Osteoblast (primary cell): Measurements from ENCODE around the gene SORCS2. TPM values are rescaled to one million over a fixed set of nuclear protein-coding genes. Genes with fewer than 3 reads are reported as not detected.

Source experiments
- DNase-seq: peaks from one replicate; pipeline ENCODE4 v3.0.0; 2011; ENCODE audit warnings: low spot score, mixed read lengths; ENCODE audit not compliant: insufficient read length; ENCODE audit errors: missing footprints
- H2AFZ ChIP-seq: 2 replicates; pipeline ENCODE4 v1.6.0; 2011; ENCODE audit warnings: mild to moderate bottlenecking, low read length
- H3K27ac ChIP-seq: 2 replicates; pipeline ENCODE4 v1.5.1; 2011; ENCODE audit warnings: mild to moderate bottlenecking, low read depth, low read length, moderate library complexity
- H3K27me3 ChIP-seq: 2 replicates; pipeline ENCODE4 v1.6.0; 2012; ENCODE audit warnings: mild to moderate bottlenecking, control low read depth, inconsistent platforms, low read length, moderate library complexity; ENCODE audit not compliant: insufficient read depth
- H3K36me3 ChIP-seq: 2 replicates; pipeline ENCODE4 v1.5.1; 2011; ENCODE audit warnings: mild to moderate bottlenecking, low read length, control low read depth, moderate library complexity; ENCODE audit not compliant: insufficient read depth
- H3K4me1 ChIP-seq: 2 replicates; pipeline ENCODE4 v1.5.1; 2011; ENCODE audit warnings: mild to moderate bottlenecking, low read length, control low read depth, moderate library complexity; ENCODE audit not compliant: insufficient read depth
- H3K4me2 ChIP-seq: 2 replicates; pipeline ENCODE4 v1.6.0; 2011; ENCODE audit warnings: mild to moderate bottlenecking, low read length; ENCODE audit not compliant: insufficient read depth
- H3K4me3 ChIP-seq: fragments of 200-600 bp; sonication (generic); 3 replicates; pipeline ENCODE4 v1.5.1; 2012; ENCODE audit warnings: mild to moderate bottlenecking, low read length, inconsistent platforms; ENCODE audit not compliant: insufficient read depth
- H3K79me2 ChIP-seq: 2 replicates; pipeline ENCODE4 v1.6.0; 2012; ENCODE audit warnings: mild to moderate bottlenecking, low read length, control low read depth, inconsistent platforms; ENCODE audit not compliant: insufficient read depth
- H3K9me3 ChIP-seq: 2 replicates; pipeline ENCODE4 v1.5.1; 2011; ENCODE audit warnings: low read depth, low read length, control low read depth
- H4K20me1 ChIP-seq: 2 replicates; pipeline ENCODE4 v1.6.0; 2012; ENCODE audit warnings: mild to moderate bottlenecking, low read length, control low read depth; ENCODE audit not compliant: insufficient read depth
- total RNA-seq: library from RNA; depleted of rRNA; stranded (reverse); fragments of >200 nt; gene quantifications from 2 replicates; pipeline ENCODE4 v1.2.3, GENCODE V29; 2012
- TF ChIP-seq, protein P1 (sequence below): IDR thresholded peaks from 2 replicates; pipeline ENCODE4 v1.5.1; 2011; ENCODE audit warnings: mild to moderate bottlenecking, low read depth, low read length, moderate library complexity; ENCODE audit errors: extremely low read depth

Gene SORCS2
- total RNA-seq, 1 donor, result 9.0 TPM

DNA sequence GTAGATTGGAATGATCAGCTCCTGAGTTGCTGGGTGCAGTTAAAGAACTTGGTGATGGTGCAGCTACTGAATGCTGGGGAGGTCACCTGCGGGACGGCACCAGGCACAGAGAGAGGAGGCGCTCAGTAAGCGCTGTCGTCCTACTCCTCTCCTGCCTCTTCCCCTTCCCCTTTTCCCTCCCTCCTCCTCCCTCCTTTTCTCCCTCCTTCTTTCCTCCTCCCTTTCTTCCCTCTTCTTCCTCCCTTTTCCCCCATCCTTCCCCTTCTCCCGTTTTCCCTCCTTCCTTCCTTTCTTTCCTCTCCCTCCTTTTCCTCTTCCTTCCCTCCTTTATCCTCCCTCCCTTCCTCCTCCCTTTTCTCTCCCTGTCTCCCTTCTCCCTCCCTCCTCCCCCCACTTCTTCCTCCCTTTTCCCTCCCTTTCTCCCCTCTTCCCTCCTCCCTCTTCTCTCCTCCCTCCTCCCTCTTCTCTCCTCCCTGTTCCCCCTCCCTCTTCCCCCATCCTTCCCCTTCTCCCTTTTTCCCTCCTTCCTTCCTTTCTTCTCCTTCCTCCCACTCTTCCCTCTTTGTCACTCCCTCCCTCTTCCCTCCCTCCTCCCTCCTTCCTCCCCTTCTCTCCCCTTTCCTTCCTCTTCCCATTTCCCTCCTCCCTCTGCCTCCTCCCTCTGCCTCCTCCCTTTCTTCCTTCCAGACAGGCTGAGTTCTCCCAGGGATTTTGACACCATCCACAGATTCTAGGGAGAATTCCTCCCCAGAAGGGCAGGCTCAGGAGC lies 330.3 kb downstream of the SORCS2 start:
- no peak for DNase-seq
- H3K4me3 ChIP-seq, result no peak overlapping the region
- H3K36me3 ChIP-seq, result no peaks in the 10 kb centered on the region
- H3K9me3 ChIP-seq, result no peaks in the 10 kb centered on the region
- no peaks in the 10 kb centered on the region for H3K4me1 ChIP-seq
- no peaks in the 10 kb centered on the region for H4K20me1 ChIP-seq
- H3K27ac ChIP-seq, result no peak overlapping the region
- no peak overlapping the region for H2AFZ ChIP-seq
- H3K4me2 ChIP-seq, result no peak overlapping the region
- no peaks in the 10 kb centered on the region for H3K79me2 ChIP-seq
- peaks cover 45% of the 10 kb centered on the region for H3K27me3 ChIP-seq
- TF ChIP-seq, protein P1, sequence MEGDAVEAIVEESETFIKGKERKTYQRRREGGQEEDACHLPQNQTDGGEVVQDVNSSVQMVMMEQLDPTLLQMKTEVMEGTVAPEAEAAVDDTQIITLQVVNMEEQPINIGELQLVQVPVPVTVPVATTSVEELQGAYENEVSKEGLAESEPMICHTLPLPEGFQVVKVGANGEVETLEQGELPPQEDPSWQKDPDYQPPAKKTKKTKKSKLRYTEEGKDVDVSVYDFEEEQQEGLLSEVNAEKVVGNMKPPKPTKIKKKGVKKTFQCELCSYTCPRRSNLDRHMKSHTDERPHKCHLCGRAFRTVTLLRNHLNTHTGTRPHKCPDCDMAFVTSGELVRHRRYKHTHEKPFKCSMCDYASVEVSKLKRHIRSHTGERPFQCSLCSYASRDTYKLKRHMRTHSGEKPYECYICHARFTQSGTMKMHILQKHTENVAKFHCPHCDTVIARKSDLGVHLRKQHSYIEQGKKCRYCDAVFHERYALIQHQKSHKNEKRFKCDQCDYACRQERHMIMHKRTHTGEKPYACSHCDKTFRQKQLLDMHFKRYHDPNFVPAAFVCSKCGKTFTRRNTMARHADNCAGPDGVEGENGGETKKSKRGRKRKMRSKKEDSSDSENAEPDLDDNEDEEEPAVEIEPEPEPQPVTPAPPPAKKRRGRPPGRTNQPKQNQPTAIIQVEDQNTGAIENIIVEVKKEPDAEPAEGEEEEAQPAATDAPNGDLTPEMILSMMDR, result no peak

- Histone ChIP-seq H3K27ac (no peak overlapping the region), H4K20me1 (no peaks in the 10 kb centered on the region), H2AFZ (no peak overlapping the region), H3K36me3 (no peaks in the 10 kb centered on the region), H3K27me3 (peaks cover 37% of the 10 kb centered on the region), H3K4me3 (no peak overlapping the region), H3K4me2 (no peak overlapping the region), H3K9me3 (no peaks in the 10 kb centered on the region), H3K4me1 (no peaks in the 10 kb centered on the region), H3K79me2 (no peaks in the 10 kb centered on the region)
- TF ChIP-seq, protein P1, result no peak
- no peak for DNase-seq
Observed at GRCh38 chr4:7523526-7523925, 331.2 kb downstream of the SORCS2 start.

GRCh38 chr4:7524064-7524682 lies 331.8 kb downstream of the SORCS2 start:
- Histone ChIP-seq H2AFZ (no peak overlapping the region), H3K36me3 (no peaks in the 10 kb centered on the region)

DNA sequence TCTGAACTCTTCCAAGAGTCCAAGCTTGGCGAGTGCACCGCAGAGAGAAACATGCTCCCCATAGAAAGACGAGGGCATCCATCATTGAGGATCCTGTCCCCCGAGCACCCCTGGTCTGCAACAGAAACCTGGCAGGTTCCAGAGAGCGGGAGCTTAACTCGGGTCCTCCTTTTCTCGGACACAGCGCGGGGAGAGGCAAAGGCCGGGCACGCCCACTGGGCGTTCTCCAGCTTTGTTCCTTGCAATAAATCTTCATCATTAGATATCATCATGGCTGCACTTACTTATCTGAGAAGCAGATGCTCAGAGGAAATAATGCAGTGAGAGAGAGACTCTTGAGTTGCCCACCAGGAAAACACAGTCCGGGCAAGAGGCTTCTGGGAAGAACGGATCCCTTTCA lies 332.5 kb downstream of the SORCS2 start:
- Histone ChIP-seq H4K20me1 (no peaks in the 10 kb centered on the region), H2AFZ (no peak overlapping the region), H3K79me2 (no peaks in the 10 kb centered on the region), H3K27ac (no peak overlapping the region), H3K4me2 (no peak overlapping the region), H3K36me3 (no peaks in the 10 kb centered on the region), H3K9me3 (no peaks in the 10 kb centered on the region), H3K4me3 (no peak overlapping the region), H3K4me1 (no peaks in the 10 kb centered on the region), H3K27me3 (peaks cover 24% of the 10 kb centered on the region)
- DNase-seq, result no peak
- TF ChIP-seq, protein P1, result no peak

More at GRCh38 chr4:7524064-7524682, 331.8 kb downstream of the SORCS2 start:
- TF ChIP-seq, protein P1, result no peak
- Histone ChIP-seq H3K27ac (no peak overlapping the region), H3K27me3 (peaks cover 31% of the 10 kb centered on the region), H3K79me2 (no peaks in the 10 kb centered on the region), H3K9me3 (no peaks in the 10 kb centered on the region), H4K20me1 (no peaks in the 10 kb centered on the region), H3K4me1 (no peaks in the 10 kb centered on the region), H3K4me3 (no peak overlapping the region), H3K4me2 (no peak overlapping the region)
- no peak for DNase-seq
